SU-DHL-6 (cell line): ENCODE results near the gene THRA.

Experiments
- EZH2phosphoT487 ChIP-seq: fragments of 200-600 bp; sonication (generic), shearing (Covaris generic); conservative IDR thresholded peaks from 2 replicates; pipeline ENCODE4 v1.6.1; 2018; ENCODE audit warnings: mild to moderate bottlenecking, antibody characterized with exemption, low read length, moderate library complexity, mixed read lengths
- TF ChIP-seq, protein P1 (sequence below): fragments of 200-600 bp; sonication (generic); IDR thresholded peaks from one replicate; pipeline ENCODE4 v1.5.1; 2017; ENCODE audit warnings: antibody characterized with exemption, mild to moderate bottlenecking, low read length, moderate library complexity; ENCODE audit not compliant: insufficient read depth, poor library complexity, severe bottlenecking

- TF ChIP-seq, protein P1, sequence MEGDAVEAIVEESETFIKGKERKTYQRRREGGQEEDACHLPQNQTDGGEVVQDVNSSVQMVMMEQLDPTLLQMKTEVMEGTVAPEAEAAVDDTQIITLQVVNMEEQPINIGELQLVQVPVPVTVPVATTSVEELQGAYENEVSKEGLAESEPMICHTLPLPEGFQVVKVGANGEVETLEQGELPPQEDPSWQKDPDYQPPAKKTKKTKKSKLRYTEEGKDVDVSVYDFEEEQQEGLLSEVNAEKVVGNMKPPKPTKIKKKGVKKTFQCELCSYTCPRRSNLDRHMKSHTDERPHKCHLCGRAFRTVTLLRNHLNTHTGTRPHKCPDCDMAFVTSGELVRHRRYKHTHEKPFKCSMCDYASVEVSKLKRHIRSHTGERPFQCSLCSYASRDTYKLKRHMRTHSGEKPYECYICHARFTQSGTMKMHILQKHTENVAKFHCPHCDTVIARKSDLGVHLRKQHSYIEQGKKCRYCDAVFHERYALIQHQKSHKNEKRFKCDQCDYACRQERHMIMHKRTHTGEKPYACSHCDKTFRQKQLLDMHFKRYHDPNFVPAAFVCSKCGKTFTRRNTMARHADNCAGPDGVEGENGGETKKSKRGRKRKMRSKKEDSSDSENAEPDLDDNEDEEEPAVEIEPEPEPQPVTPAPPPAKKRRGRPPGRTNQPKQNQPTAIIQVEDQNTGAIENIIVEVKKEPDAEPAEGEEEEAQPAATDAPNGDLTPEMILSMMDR = no peak
- no peak for TF ChIP-seq EZH2phosphoT487
These were observed 33.4 kb downstream of the THRA start for GRCh38 chr17:40095944-40096791.
